Measurements from ENCODE around the gene GRIK3.

Gene GRIK3

GRCh38 chr1:37059346-37059745 is 25.0 kb upstream of the GRIK3 start:
- no peak for DNase-seq (ENCODE audit: low read depth)
- TF ChIP-seq CTCF (conservative IDR thresholded peaks at IDR 0.05; ENCODE audit: low read depth, low read length), result no peak
- no peak overlapping the region for H3K4me3 ChIP-seq (ENCODE audit: low read depth, low read length)

DNA sequence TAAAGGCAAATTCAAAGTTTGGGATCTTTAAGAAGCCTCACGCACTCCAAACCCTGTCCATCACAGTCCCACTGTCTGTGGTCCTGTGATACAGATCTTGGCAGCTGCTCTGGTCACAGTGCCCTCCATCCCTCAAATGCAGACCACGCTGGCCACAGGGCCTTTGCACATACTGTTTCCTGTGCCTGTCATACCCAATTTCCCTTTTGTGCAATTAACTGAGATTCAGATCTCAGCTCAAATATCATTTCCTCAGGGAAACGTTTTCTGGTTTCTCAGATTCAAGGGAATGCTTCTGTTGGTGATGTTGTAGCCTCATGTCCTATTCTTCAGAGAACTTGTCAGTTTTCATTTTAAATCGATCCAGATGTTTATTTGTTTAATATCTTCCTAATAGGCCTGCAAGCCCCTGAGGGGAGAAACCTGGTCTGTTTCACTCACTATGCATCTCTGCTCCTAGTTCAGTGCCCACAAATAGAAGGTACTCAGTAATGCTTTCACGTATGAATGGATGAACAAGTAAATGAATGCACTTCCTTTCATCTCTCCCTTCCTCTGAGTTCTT is 24.2 kb upstream of the GRIK3 start:
- no peak for TF ChIP-seq CTCF (conservative IDR thresholded peaks at IDR 0.05; ENCODE audit: low read depth, low read length)

DNA sequence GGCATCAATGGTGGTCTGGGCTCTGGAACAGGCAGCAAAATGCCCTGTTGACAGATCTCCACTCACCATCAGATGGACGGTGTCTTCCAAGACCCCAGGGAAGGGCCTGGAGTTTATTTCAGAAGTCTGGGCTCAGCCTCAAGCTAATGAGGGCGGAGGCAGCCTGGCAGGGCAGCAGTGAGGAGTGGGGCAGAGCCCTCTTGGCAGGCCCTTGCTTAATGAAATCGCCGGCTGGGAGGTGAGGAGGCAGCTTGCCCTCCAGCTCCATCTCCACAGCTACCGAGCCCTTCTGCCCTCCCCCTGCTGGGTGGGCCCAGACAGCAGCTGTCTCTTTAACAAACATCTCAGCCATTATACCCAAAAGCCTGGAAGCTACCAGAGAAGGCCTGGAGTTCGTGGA is 22.0 kb upstream of the GRIK3 start:
- TF ChIP-seq CTCF (conservative IDR thresholded peaks at IDR 0.05; ENCODE audit: low read depth, low read length), result no peak
- H3K4me3 ChIP-seq (ENCODE audit: low read depth, low read length), result no peak overlapping the region
- no peak for DNase-seq (ENCODE audit: low read depth)

More for the DNA sequence above, 24.2 kb upstream of the GRIK3 start:
- no peak overlapping the region for H3K4me3 ChIP-seq (ENCODE audit: low read depth, low read length)
- no peak for DNase-seq (ENCODE audit: low read depth)

GRCh38 chr1:37055631-37056030 is 21.3 kb upstream of the GRIK3 start:
- no peak for TF ChIP-seq CTCF (conservative IDR thresholded peaks at IDR 0.05; ENCODE audit: low read depth, low read length)
- DNase-seq (ENCODE audit: low read depth), result no peak
- H3K4me3 ChIP-seq (ENCODE audit: low read depth, low read length), result no peak overlapping the region

DNA sequence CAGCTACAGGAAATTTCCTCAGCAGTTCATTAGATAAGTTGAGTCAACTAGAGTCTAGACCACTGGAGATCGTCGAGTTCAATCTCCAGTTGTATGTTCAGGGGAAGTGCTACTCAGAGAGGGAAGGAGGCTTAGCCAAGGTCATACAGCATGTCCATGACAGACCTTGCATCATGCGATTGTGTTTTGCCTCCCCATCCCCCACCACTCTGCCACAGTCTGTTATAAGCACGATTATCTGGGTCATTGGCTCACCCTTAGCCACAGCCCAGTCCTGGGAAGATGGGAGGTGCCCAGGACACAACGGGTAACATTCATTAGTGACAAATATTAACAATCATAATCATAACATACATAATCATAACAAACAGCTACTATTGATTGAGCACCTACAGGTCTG is 18.9 kb upstream of the GRIK3 start:
- no peak overlapping the region for H3K4me3 ChIP-seq (ENCODE audit: low read depth, low read length)
- no peak for TF ChIP-seq CTCF (conservative IDR thresholded peaks at IDR 0.05; ENCODE audit: low read depth, low read length)
- DNase-seq (ENCODE audit: low read depth), result no peak

- no peak for DNase-seq (ENCODE audit: low read depth)
- no peak overlapping the region for H3K4me3 ChIP-seq (ENCODE audit: low read depth, low read length)
- TF ChIP-seq CTCF (conservative IDR thresholded peaks at IDR 0.05; ENCODE audit: low read depth, low read length), result no peak
Observed at GRCh38 chr1:37052120-37052519, 17.8 kb upstream of the GRIK3 start.

DNA sequence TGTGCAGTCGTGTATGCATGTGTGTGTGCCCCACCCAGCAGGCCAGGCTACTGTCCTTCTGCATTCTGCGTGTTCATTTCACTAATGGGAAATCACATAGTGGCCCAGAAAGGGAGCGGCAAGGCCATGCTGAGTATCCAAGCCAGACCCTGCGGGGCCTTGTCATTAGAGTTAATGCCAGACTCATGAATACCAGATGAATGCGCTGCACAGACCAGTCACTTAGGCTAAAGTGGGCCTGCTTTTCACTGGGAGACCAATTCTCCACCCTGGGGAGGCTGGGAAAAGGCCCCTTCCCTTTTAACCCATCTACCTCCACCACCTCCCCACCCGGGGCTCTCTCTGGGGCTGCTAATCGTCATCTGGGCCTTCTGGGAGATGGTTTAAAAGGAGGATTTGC is 17.0 kb upstream of the GRIK3 start:
- no peak for DNase-seq (ENCODE audit: low read depth)
- H3K4me3 ChIP-seq (ENCODE audit: low read depth, low read length), result no peak overlapping the region
- no peak for TF ChIP-seq CTCF (conservative IDR thresholded peaks at IDR 0.05; ENCODE audit: low read depth, low read length)

Data from choroid plexus epithelial cell (primary cell).